ENCODE measurements around the gene SLC18B1. TPM values are rescaled to one million over a fixed set of nuclear protein-coding genes. Genes with fewer than 3 reads are reported as not detected.

Gene SLC18B1
- total RNA-seq, 2 donors from 2014 or later = 8.6 to 9.1 TPM

GRCh38 chr6:132725947-132726607 lies 72.4 kb downstream of the SLC18B1 start:
- Mint-ChIP-seq H3K4me3 (no peak overlapping the region), H3K4me1 (peaks cover 2% of the 10 kb centered on the region), H3K27ac (peak overlapping the region; percentile 43), H3K36me3 (ENCODE audit: low read depth) (peaks cover 2% of the 10 kb centered on the region), H3K27me3 (peaks cover 17% of the 10 kb centered on the region)
- ATAC-seq (no peak), DNase-seq (no peak)
- H3K9me3 ChIP-seq (ENCODE audit: control insufficient read depth, low read length, poor library complexity, severe bottlenecking) = no peaks in the 10 kb centered on the region

DNA sequence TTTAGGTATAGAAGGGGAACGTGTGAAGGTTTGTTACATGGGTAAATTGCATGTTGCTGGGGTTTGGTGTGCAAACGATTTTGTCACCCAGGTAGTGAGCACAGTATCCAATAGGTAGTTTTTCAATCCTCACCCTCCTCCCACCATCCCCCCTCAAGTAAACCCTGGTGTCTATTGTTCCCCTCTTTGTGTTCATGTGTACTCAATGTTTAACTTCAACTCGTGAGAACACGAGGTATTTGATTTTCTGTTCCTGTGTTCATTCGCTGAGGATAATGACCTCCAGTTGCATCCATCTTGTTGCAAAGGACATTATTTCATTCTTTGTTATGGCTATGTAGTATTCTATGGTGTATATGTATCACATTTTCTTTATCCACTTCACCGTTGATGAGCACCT lies 73.0 kb downstream of the SLC18B1 start:
- peaks cover 23% of the 10 kb centered on the region for H3K27me3 Mint-ChIP-seq
- peaks cover 2% of the 10 kb centered on the region for H3K36me3 Mint-ChIP-seq (ENCODE audit: low read depth)
- no peak for ATAC-seq
- H3K9me3 ChIP-seq (ENCODE audit: control insufficient read depth, low read length, poor library complexity, severe bottlenecking) = no peaks in the 10 kb centered on the region
- H3K27ac Mint-ChIP-seq = no peak overlapping the region
- no peak overlapping the region for H3K4me3 Mint-ChIP-seq
- no peak for DNase-seq
- H3K4me1 Mint-ChIP-seq = peaks cover 2% of the 10 kb centered on the region

- Mint-ChIP-seq H3K27me3 (peaks cover 33% of the 10 kb centered on the region), H3K27ac (no peak overlapping the region), H3K4me3 (no peak overlapping the region), H3K4me1 (no peaks in the 10 kb centered on the region), H3K36me3 (ENCODE audit: low read depth) (no peaks in the 10 kb centered on the region)
- no peaks in the 10 kb centered on the region for H3K9me3 ChIP-seq (ENCODE audit: control insufficient read depth, low read length, poor library complexity, severe bottlenecking)
- DNase-seq (no peak), ATAC-seq (no peak)
These were observed 78.5 kb downstream of the SLC18B1 start for GRCh38 chr6:132719736-132720448.

Other genes starting within 250 kb of the SLC18B1 start
- gene TAAR8, start 246.0 kb downstream of the SLC18B1 start, total RNA-seq = not detected
- not detected for gene TAAR6, start 228.3 kb downstream of the SLC18B1 start, total RNA-seq
- not detected for gene TAAR5, start 208.9 kb downstream of the SLC18B1 start, total RNA-seq
- not detected for gene TAAR2, start 174.4 kb downstream of the SLC18B1 start, total RNA-seq
- gene TAAR1, start 139.5 kb downstream of the SLC18B1 start, total RNA-seq = not detected
- under 1 TPM; 0.22 to 0.42 TPM for gene VNN1, start 84.6 kb downstream of the SLC18B1 start, total RNA-seq
- gene VNN2, start 40.7 kb downstream of the SLC18B1 start, total RNA-seq = 1 to 10 TPM; 2.1 to 5.2 TPM
- 1,000 to 10,000 TPM; 2,264 to 2,344 TPM for gene RPS12, start 15.9 kb upstream of the SLC18B1 start, total RNA-seq

Data from T-helper 17 cell (primary cell).